Measurements from ENCODE around the gene TBP. TPM values are rescaled to one million over a fixed set of nuclear protein-coding genes. Genes with fewer than 3 reads are reported as not detected.
"Not testable (repeated sequence)": the region's sequence is repeated elsewhere in the genome, so short reads cannot be mapped to it uniquely, and the experiment has no call there.

The TBP gene
- total and polyA plus RNA-seq, 2 of the 13 experiments (the other 11 are each of a cell fraction or from before 2014, with no cell fraction given) = 21.7 to 28.1 TPM

DNA sequence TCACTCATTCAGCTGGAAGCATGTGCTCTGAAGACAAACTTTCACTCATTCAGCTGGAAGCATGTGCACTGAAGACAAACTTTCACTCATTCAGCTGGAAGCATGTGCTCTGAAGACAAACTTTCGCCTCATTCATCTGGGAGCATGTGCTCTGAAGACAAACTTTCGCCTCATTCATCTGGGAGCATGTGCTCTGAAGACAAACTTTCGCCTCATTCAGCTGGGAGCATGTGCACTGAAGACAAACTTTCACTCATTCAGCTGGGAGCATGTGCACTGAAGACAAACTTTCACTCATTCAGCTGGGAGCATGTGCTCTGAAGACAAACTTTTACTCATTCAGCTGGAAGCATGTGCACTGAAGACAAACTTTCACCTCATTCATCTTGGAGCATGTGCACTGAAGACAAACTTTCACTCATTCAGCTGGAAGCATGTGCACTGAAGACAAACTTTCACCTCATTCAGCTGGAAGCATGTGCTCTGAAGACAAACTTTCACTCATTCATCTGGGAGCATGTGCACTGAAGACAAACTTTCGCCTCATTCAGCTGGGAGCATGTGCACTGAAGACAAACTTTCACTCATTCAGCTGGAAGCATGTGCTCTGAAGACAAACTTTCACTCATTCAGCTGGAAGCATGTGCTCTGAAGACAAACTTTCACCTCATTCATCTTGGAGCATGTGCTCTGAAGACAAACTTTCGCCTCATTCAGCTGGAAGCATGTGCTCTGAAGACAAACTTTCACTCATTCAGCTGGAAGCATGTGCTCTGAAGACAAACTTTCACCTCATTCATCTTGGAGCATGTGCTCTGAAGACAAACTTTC is 45.1 kb upstream of the TBP start:
- intact Hi-C loops (cut with micrococcal nuclease; ENCODE audit: unreplicated experiment) = not testable (repeated sequence)

GRCh38 chr6:170509723-170510018 is 44.5 kb upstream of the TBP start:
- Histone ChIP-seq H3K4me3 (replicated peaks in 1 of 3; ENCODE audit: insufficient read depth in 1 of 3, low read depth in 2 of 3, low read length in 3 of 3) (no peak overlapping the region), H3K4me1 (ENCODE audit: insufficient read depth, low read length) (no peaks in the 10 kb centered on the region), H3K27ac (ENCODE audit: extremely low read length, insufficient read depth, low read length) (no peak overlapping the region), H3K4me2 (ENCODE audit: low read depth, low read length) (no peak overlapping the region), H4K20me1 (ENCODE audit: insufficient read depth, low read length) (no peaks in the 10 kb centered on the region), H2AFZ (ENCODE audit: low read length) (no peak overlapping the region), H3K9ac (ENCODE audit: insufficient read depth, low read depth, low read length) (no peak overlapping the region), H3K79me2 (ENCODE audit: insufficient read depth, low read length) (no peaks in the 10 kb centered on the region), H3K27me3 (ENCODE audit: control insufficient read depth in 1 of 2, insufficient read depth in 2 of 2, low read length in 2 of 2) (no peaks in the 10 kb centered on the region), H3K9me3 (ENCODE audit: low read length) (no peaks in the 10 kb centered on the region), H3K36me3 (replicated peaks in 1 of 2; ENCODE audit: control insufficient read depth in 1 of 2, insufficient read depth in 2 of 2, low read length in 2 of 2) (no peaks in the 10 kb centered on the region)
- ATAC-seq (no peak), FAIRE-seq (no peak), DNase-seq (ENCODE audit: low spot score) (no peak)
- in situ Hi-C loops (cut with HindIII; ENCODE audit: extremely low pct_ligation_motif_present, low pct_unique_long_range_greater_than_20kb) = loop anchor here (10.0 kb wide), 1 partner anchor 555 kb away; no protein-coding TSS in a partner anchor
- 18% methylated on average over 3 of the region's 3 CpGs for WGBS (ENCODE audit: low lambda C conversion rate)
- intact Hi-C loops (cut with micrococcal nuclease; ENCODE audit: unreplicated experiment) = loop anchor here (10.0 kb wide), 1 partner anchor 345 kb away; no protein-coding TSS in a partner anchor
- BruUV-seq (replicated peaks) = no TSS peak
- no peak for TF ChIP-seq ZNF17 (CRISPR knock-in tag; IDR thresholded peaks at IDR 0.05)
- no peak for TF ChIP-seq ZNF577 (CRISPR knock-in tag; IDR thresholded peaks at IDR 0.05; ENCODE audit: borderline replicate concordance, low read depth)
- CTCF ChIA-PET (ENCODE audit: low intra/inter-chr PET ratio, low total read pairs) = no interaction called here
- POLR2A ChIA-PET = no interaction called here

More for the DNA sequence above, 45.1 kb upstream of the TBP start:
- H3K4me1 ChIP-seq (ENCODE audit: insufficient read depth, low read length); BruUV-seq (replicated peaks); H4K20me1 ChIP-seq (ENCODE audit: insufficient read depth, low read length); POLR2A ChIA-PET; H3K4me3 ChIP-seq (replicated peaks in 1 of 3; ENCODE audit: insufficient read depth in 1 of 3, low read depth in 2 of 3, low read length in 3 of 3); DNase-seq (ENCODE audit: low spot score); H3K9me3 ChIP-seq (ENCODE audit: low read length); H3K27ac ChIP-seq (ENCODE audit: extremely low read length, insufficient read depth, low read length); FAIRE-seq; in situ Hi-C loops (cut with HindIII; ENCODE audit: extremely low pct_ligation_motif_present, low pct_unique_long_range_greater_than_20kb); H2AFZ ChIP-seq (ENCODE audit: low read length); H3K79me2 ChIP-seq (ENCODE audit: insufficient read depth, low read length); CTCF ChIA-PET (ENCODE audit: low intra/inter-chr PET ratio, low total read pairs); H3K4me2 ChIP-seq (ENCODE audit: low read depth, low read length); ATAC-seq; H3K9ac ChIP-seq (ENCODE audit: insufficient read depth, low read depth, low read length); H3K36me3 ChIP-seq (replicated peaks in 1 of 2; ENCODE audit: control insufficient read depth in 1 of 2, insufficient read depth in 2 of 2, low read length in 2 of 2); H3K27me3 ChIP-seq (ENCODE audit: control insufficient read depth in 1 of 2, insufficient read depth in 2 of 2, low read length in 2 of 2): not testable (repeated sequence)
- WGBS (ENCODE audit: low lambda C conversion rate) = 45% methylated on average over 5 of the region's 5 CpGs
- peak; percentile 100 for TF ChIP-seq MNT (IDR thresholded peaks at IDR 0.05)

All from HepG2 (cell line).